Stimulated activated CD8-positive, alpha-beta memory T cell treated with anti-CD3 and anti-CD28 coated beads, Interleukin-4, amount 100 ng/mL, for 1 hour (primary cell): ENCODE results near the gene SON.

Source experiments
- DNase-seq, 2 donors: peaks; one replicate each; pipeline ENCODE4 v3.0.0-alpha.2; 2020; ENCODE audit warnings: low read depth in 2 of 2, low spot score in 1 of 2

Gene SON

GRCh38 chr21:33543505-33544129 is 779 bp downstream of the SON start:
- peak in 1 of 2 donors; percentile 50 for DNase-seq

GRCh38 chr21:33544451-33545195 is 1.8 kb downstream of the SON start:
- DNase-seq, result no peak

- DNase-seq, result no peak
Measured at GRCh38 chr21:33546086-33546485, 3.2 kb downstream of the SON start.

GRCh38 chr21:33549848-33550771 is 7.3 kb downstream of the SON start:
- no peak for DNase-seq

GRCh38 chr21:33550772-33551660 is 8.2 kb downstream of the SON start:
- DNase-seq, result no peak

GRCh38 chr21:33551664-33552063 is 8.8 kb downstream of the SON start:
- no peak for DNase-seq

GRCh38 chr21:33552093-33552998 is 9.5 kb downstream of the SON start:
- no peak for DNase-seq

GRCh38 chr21:33552999-33553598 is 10.3 kb downstream of the SON start:
- no peak for DNase-seq

- no peak for DNase-seq
Measured at GRCh38 chr21:33554236-33554981, 11.6 kb downstream of the SON start.

GRCh38 chr21:33554982-33555344 is 12.1 kb downstream of the SON start:
- DNase-seq, result no peak

GRCh38 chr21:33557447-33557846 is 14.6 kb downstream of the SON start:
- DNase-seq, result no peak

- no peak for DNase-seq
Measured at GRCh38 chr21:33558777-33559421, 16.1 kb downstream of the SON start.

GRCh38 chr21:33559813-33560212 is 17.0 kb downstream of the SON start:
- DNase-seq, result no peak

- DNase-seq, result no peak
Measured at GRCh38 chr21:33560965-33561364, 18.1 kb downstream of the SON start.

GRCh38 chr21:33561373-33561772 is 18.5 kb downstream of the SON start:
- DNase-seq, result no peak

GRCh38 chr21:33562389-33562788 is 19.6 kb downstream of the SON start:
- no peak for DNase-seq

GRCh38 chr21:33566514-33566913 is 23.7 kb downstream of the SON start:
- no peak for DNase-seq

- no peak for DNase-seq
Measured at GRCh38 chr21:33567914-33568313, 25.1 kb downstream of the SON start.
